ENCODE results near the gene CAMTA1. TPM values are rescaled to one million over a fixed set of nuclear protein-coding genes. Genes with fewer than 3 reads are reported as not detected.

CAMTA1 gene
- total RNA-seq, 1 experiment from 2014 or later = 69.5 TPM

DNA sequence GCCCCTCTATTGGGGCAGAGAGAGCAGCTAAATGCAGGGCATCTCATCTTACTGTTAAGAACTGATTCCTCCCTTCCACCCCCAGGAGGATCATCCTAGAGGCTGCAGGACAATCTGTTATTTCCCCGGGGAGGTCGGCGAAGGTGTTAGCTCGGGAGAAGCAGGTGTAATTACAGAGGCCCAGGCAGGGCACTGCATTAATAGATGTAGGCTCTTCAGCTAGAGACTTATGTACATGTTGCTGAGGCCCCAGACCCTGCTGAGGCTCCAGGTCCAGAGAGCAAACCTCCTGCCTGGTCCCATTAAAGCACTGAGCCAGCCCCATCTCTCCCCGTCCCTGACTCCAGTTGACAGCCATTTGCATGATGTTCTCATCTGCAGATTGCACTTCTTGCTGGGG is 665.6 kb downstream of the CAMTA1 start:
- Histone ChIP-seq H3K27me3 (ENCODE audit: insufficient read depth, low read length) (no peaks in the 10 kb centered on the region), H3K36me3 (ENCODE audit: control insufficient read depth in 1 of 2, insufficient read depth in 2 of 2, low read length in 2 of 2) (no peaks in the 10 kb centered on the region), H4K20me1 (ENCODE audit: insufficient read depth) (no peaks in the 10 kb centered on the region), H3K9ac (ENCODE audit: low read length) (no peak overlapping the region), H3K9me3 (ENCODE audit: control insufficient read depth in 1 of 2, insufficient read depth in 1 of 2, low read depth in 1 of 2, low read length in 2 of 2) (no peaks in the 10 kb centered on the region), H3K27ac (ENCODE audit: low read depth, low read length) (no peak overlapping the region), H3K4me2 (ENCODE audit: low read length) (no peak overlapping the region), H3K4me1 (ENCODE audit: control insufficient read depth in 1 of 2, insufficient read depth in 2 of 2, low read length in 2 of 2) (peaks cover 0 to 7% of the 10 kb centered on the region in 2 experiments; a peak in 2 of 4 replicates), H3K9me2 (ENCODE audit: insufficient read depth) (no peaks in the 10 kb centered on the region), H3K4me3 (replicated peaks in 1 of 2; ENCODE audit: low read depth in 1 of 2, low read length in 2 of 2) (no peak overlapping the region), H2AFZ (ENCODE audit: low read depth, low read length, poor library complexity, severe bottlenecking) (no peak overlapping the region), H3K79me2 (ENCODE audit: insufficient read depth, low read length) (no peaks in the 10 kb centered on the region)
- POLR2A ChIA-PET = no interaction called here
- ATAC-seq = no peak
- no peak for DNase-seq (ENCODE audit: low read depth, low spot score)
- TF ChIP-seq SRF (IDR thresholded peaks at IDR 0.05; ENCODE audit: low read depth) (no peak), CEBPB (IDR thresholded peaks at IDR 0.05; ENCODE audit: low read depth) (no peak), POLR2A (IDR thresholded peaks at IDR 0.05; ENCODE audit: borderline replicate concordance, extremely low read depth, insufficient read depth, insufficient read length) (no peak), ATF3 (IDR thresholded peaks at IDR 0.05) (no peak), JUND (IDR thresholded peaks at IDR 0.05) (no peak)
- RAD21 ChIA-PET (ENCODE audit: low non-redundant PET in 1 of 2, low total read pairs in 2 of 2, uncharacterized antibody in 2 of 2, unreplicated experiment in 2 of 2) = no interaction called here
- CTCF ChIA-PET = no interaction called here
- intact Hi-C loops (cut with micrococcal nuclease) = no loop called here
- BruUV-seq (replicated peaks) = no TSS peak

- H3K4me1 ChIP-seq (ENCODE audit: control insufficient read depth in 1 of 2, insufficient read depth in 2 of 2, low read length in 2 of 2) = peaks cover 0 to 7% of the 10 kb centered on the region in 2 experiments; a peak in 2 of 4 replicates
- intact Hi-C loops (cut with micrococcal nuclease) = no loop called here
- H3K36me3 ChIP-seq (ENCODE audit: control insufficient read depth in 1 of 2, insufficient read depth in 2 of 2, low read length in 2 of 2) = no peaks in the 10 kb centered on the region
- H3K79me2 ChIP-seq (ENCODE audit: insufficient read depth, low read length) = no peaks in the 10 kb centered on the region
- H3K9me3 ChIP-seq (ENCODE audit: control insufficient read depth in 1 of 2, insufficient read depth in 1 of 2, low read depth in 1 of 2, low read length in 2 of 2) = no peaks in the 10 kb centered on the region
- ATAC-seq = no peak
- no peak for DNase-seq (ENCODE audit: low read depth, low spot score)
- CTCF ChIA-PET = interaction anchor here (1.8 kb wide), 1 partner anchor 87 kb away, joined by 8 read pairs; no protein-coding TSS in a partner anchor
- no peak overlapping the region for H2AFZ ChIP-seq (ENCODE audit: low read depth, low read length, poor library complexity, severe bottlenecking)
- no peaks in the 10 kb centered on the region for H4K20me1 ChIP-seq (ENCODE audit: insufficient read depth)
- no TSS peak for BruUV-seq (replicated peaks)
- no peak overlapping the region for H3K9ac ChIP-seq (ENCODE audit: low read length)
- RAD21 ChIA-PET (ENCODE audit: low non-redundant PET in 1 of 2, low total read pairs in 2 of 2, uncharacterized antibody in 2 of 2, unreplicated experiment in 2 of 2) = no interaction called here
- H3K27ac ChIP-seq (ENCODE audit: low read depth, low read length) = no peak overlapping the region
- no peak overlapping the region for H3K4me2 ChIP-seq (ENCODE audit: low read length)
- POLR2A ChIA-PET = no interaction called here
- H3K27me3 ChIP-seq (ENCODE audit: insufficient read depth, low read length) = no peaks in the 10 kb centered on the region
- H3K9me2 ChIP-seq (ENCODE audit: insufficient read depth) = no peaks in the 10 kb centered on the region
- H3K4me3 ChIP-seq (replicated peaks in 1 of 2; ENCODE audit: low read depth in 1 of 2, low read length in 2 of 2) = no peak overlapping the region
- no peak for TF ChIP-seq ZFX (IDR thresholded peaks at IDR 0.05)
- TF ChIP-seq ZNF274 (IDR thresholded peaks at IDR 0.05; ENCODE audit: low read depth, low read length) = no peak
- no peak for TF ChIP-seq ELF1 (IDR thresholded peaks at IDR 0.05; ENCODE audit: borderline replicate concordance, low read depth)
- TF ChIP-seq, protein P1, sequence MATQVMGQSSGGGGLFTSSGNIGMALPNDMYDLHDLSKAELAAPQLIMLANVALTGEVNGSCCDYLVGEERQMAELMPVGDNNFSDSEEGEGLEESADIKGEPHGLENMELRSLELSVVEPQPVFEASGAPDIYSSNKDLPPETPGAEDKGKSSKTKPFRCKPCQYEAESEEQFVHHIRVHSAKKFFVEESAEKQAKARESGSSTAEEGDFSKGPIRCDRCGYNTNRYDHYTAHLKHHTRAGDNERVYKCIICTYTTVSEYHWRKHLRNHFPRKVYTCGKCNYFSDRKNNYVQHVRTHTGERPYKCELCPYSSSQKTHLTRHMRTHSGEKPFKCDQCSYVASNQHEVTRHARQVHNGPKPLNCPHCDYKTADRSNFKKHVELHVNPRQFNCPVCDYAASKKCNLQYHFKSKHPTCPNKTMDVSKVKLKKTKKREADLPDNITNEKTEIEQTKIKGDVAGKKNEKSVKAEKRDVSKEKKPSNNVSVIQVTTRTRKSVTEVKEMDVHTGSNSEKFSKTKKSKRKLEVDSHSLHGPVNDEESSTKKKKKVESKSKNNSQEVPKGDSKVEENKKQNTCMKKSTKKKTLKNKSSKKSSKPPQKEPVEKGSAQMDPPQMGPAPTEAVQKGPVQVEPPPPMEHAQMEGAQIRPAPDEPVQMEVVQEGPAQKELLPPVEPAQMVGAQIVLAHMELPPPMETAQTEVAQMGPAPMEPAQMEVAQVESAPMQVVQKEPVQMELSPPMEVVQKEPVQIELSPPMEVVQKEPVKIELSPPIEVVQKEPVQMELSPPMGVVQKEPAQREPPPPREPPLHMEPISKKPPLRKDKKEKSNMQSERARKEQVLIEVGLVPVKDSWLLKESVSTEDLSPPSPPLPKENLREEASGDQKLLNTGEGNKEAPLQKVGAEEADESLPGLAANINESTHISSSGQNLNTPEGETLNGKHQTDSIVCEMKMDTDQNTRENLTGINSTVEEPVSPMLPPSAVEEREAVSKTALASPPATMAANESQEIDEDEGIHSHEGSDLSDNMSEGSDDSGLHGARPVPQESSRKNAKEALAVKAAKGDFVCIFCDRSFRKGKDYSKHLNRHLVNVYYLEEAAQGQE (IDR thresholded peaks at IDR 0.05; ENCODE audit: low read depth) = no peak
- TF ChIP-seq SP1 (IDR thresholded peaks at IDR 0.05; ENCODE audit: low read depth) = no peak
- TF ChIP-seq POLR2A (IDR thresholded peaks at IDR 0.05; ENCODE audit: borderline replicate concordance, extremely low read depth, insufficient read depth, insufficient read length) = no peak
- no peak for TF ChIP-seq EGR1 (IDR thresholded peaks at IDR 0.05; ENCODE audit: low read depth)
- no peak for TF ChIP-seq CEBPB (IDR thresholded peaks at IDR 0.05; ENCODE audit: low read depth)
- TF ChIP-seq TCF7L2 (IDR thresholded peaks at IDR 0.05; ENCODE audit: borderline replicate concordance, extremely low read depth, insufficient read depth, insufficient read length) = no peak
- no peak for TF ChIP-seq EZH2phosphoT487 (IDR thresholded peaks at IDR 0.05; ENCODE audit: borderline replicate concordance)
- no peak for TF ChIP-seq SIN3A (IDR thresholded peaks at IDR 0.05; ENCODE audit: low read depth)
- TF ChIP-seq YY1 (IDR thresholded peaks at IDR 0.05; ENCODE audit: extremely low read depth, insufficient replicate concordance, low read depth, low read length) = no peak
- no peak for TF ChIP-seq CBX3 (IDR thresholded peaks at IDR 0.05; ENCODE audit: low read depth)
- TF ChIP-seq JUND (IDR thresholded peaks at IDR 0.05) = no peak
- TF ChIP-seq RAD21 (IDR thresholded peaks at IDR 0.05; ENCODE audit: low read depth) = no peak
Observed at GRCh38 chr1:7453038-7453437, 667.8 kb downstream of the CAMTA1 start.

All from HCT116 (cell line).